Dermis microvascular lymphatic vessel endothelial cell (primary cell): ENCODE measurements around the gene ZNF763. TPM values are rescaled to one million over a fixed set of nuclear protein-coding genes. Genes with fewer than 3 reads are reported as not detected.
"Not testable (repeated sequence)": the region's sequence is repeated elsewhere in the genome, so short reads cannot be mapped to it uniquely, and the experiment has no call there.

ENCODE experiments used
- DNase-seq, 2 donors: peaks; one replicate each; pipeline versions ENCODE4 v3.0.0 to v3.0.0-alpha.2; 2010; ENCODE audit warnings: low read depth in 2 of 2
- total RNA-seq: library from RNA; depleted of rRNA; stranded (reverse); fragments of >200 nt; gene quantifications from 2 replicates; pipeline ENCODE4 v1.2.1, GENCODE V29; 2014

The ZNF763 gene
- total RNA-seq, 1 donor from 2014 or later = 1.2 TPM

DNA sequence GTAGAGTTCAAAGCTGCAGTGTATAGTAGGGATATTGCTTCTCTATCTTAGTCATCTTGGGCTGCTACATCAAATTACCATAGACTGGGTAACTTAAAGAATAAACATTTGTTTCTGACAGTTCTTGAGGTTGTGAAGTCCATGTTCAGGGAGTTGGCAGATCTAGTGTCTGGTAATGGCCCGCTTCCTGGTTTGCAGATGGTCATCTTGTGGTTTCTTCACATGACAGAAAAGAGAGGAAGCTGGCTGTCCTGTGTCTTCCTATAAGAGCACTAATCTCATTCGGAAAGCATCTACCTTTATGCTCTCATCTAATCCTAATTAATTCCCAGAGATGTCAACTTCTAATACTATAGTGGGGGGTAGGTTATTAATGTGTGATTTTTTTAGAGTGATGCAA is 6.2 kb downstream of the ZNF763 start:
- no peak for DNase-seq

DNA sequence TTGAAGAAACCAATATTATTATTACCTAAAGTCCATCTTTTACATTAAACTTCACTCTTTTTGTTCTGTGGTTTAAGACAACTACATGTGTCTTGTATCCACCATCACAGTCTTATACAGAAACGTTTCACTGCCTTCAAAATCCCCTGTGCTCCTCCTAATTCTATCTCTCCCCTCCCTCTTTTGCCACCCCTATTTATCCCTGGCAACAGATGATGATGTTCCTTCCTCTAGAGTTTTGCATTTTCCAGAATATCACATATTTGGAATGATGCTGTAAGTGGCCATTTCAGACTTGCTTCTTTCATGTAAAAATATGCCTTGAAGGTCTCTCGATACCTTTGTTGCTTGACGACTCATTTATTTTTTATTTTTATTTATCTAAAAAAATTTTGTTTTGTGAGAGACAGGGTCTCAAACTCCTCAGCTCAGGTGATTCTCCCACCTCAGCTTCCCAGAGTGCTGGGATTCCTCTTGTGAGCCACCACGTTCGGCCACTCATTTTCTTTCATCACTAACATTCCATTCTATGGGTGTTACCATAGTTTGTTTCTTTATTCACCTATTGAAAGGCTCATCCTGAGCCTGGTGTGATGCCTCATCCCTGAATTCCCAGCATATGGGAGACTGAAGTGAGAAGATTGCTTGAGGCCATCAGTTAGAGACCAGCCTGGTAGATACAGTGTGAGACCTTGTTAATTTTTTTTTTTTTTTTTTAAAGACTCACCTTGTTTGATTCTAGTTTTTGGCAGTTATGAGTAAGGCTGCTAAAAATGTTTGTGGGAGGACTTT is 8.4 kb downstream of the ZNF763 start:
- DNase-seq = no peak

DNA sequence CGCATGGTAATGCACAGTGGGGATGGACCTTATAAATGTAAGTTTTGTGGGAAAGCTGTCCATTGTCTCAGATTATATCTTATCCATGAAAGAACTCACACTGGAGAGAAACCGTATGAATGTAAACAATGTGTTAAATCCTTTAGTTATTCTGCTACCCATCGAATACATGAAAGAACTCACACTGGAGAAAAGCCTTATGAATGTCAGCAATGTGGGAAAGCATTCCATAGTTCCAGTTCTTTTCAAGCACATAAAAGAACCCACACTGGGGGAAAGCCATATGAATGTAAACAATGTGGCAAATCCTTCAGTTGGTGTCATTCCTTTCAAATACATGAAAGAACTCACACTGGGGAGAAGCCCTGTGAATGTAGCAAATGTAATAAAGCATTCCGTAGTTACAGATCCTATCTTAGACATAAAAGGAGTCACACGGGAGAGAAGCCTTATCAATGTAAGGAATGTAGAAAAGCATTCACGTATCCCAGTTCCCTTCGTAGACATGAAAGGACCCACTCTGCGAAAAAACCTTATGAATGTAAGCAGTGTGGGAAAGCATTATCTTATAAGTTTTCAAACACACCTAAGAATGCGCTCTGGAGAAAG is 13.8 kb downstream of the ZNF763 start:
- DNase-seq = no peak

DNA sequence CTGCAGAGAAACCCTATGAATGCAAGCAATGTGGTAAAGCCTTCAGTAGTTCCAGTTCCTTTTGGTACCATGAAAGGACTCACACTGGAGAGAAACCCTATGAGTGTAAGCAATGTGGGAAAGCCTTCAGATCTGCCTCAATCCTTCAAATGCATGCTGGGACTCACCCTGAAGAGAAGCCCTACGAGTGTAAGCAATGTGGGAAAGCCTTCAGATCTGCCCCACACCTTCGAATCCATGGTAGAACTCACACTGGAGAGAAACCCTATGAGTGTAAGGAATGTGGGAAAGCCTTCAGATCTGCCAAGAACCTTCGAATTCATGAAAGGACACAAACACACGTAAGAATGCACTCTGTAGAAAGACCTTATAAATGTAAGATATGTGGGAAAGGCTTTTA is 14.7 kb downstream of the ZNF763 start:
- no peak for DNase-seq

DNA sequence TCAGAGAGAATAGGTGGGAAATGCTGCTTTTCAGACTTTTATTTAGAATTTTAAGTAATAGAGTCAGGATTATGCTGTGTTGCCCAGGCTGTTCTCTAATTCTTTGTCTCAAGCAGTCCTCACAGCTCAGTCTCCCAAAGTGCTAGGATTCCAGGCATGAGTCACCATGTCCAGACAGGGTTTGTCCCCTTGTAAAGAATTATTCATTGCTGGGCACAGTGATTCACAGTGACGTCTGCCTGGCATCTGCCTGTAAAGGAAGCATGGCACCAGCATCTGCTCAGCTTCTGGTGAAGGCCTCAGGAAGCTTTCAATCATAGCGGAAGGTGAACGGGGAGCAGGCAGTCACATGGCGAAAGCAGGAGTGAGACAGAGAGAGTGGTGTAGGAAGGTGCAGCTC is 17.7 kb downstream of the ZNF763 start:
- DNase-seq = no peak

DNA sequence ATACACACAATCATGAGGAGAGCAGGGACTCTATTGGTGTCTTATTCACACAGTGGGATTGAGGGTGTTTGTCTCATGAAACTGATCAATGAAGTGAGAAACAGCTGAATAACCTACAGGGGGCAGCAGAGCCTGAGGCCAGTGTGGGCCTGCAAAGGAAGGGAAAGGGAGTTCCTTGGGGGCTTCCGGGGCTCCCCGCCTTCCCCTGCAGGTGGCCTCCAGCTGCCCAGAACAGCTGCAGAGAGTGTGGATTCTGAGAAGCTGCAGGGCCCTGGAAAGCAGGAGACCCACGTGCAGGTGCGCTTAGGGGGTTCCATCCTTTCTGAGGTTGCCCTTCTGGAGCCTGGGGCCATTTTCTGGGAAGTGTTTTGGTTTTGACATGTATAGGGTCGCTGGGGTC is 20.1 kb downstream of the ZNF763 start:
- DNase-seq = no peak

DNA sequence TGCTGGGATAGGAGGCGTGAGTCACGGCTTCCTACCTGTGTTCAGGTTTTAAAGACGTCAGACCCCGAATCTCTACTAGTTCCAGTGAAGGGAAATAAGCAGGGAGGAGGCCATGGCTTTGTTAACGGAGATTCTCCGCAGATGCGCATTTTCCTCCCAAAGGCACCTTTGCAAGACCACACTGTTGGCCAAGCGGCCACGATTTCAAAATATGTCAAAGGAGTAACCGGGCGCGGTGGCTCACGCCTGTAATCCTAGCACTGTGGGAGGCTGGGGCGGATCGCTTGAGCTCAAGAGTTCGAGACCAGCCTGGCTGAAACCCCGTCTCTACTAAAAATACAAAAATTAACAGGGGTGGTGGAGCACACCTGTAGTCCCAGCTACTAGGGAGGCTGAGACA is 21.9 kb downstream of the ZNF763 start:
- DNase-seq = no peak

DNA sequence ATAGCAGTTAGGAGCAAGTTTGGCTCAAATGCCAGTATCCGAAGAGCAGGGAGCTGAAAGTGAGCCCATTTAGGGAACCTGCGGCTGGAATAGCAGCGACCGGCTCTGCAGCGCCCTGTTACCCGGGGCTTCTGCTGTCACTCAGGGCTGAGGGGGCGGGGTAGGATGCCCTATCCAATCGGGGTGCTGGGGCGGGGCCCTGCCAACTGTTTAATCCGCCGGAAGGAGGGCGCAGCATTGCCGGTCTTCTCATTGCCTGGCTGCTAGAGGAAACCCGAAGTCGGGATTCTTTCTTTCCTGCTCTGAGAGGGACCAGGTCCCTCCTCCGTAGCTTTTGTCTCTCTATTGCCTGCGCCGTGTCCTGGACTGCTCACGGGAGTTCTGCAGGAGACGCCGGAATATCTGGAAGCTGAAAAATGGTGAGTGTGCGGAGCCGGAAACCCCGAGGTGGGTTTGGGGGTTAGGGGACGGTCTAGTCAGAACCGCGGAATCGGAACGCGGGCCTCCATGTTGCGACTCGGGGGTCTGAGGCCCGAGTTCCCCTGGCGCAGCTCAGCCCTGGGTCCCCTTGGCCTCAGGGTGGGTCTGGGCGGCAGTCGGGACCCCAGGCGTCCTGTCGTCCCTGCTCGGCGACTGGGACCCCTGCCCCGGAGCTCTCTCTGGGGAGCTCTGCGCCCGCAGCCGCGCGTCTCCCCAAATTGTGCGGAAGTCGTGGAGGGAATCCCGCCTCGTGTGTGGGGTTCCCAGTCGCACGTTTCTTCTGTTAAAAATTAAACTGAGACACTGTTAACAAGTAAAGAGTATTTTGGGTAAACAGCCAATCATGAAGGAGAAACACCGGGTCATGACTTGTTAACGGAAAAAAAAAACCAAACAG is 22.8 kb downstream of the ZNF763 start:
- DNase-seq = peak; percentile 69 to 91

DNA sequence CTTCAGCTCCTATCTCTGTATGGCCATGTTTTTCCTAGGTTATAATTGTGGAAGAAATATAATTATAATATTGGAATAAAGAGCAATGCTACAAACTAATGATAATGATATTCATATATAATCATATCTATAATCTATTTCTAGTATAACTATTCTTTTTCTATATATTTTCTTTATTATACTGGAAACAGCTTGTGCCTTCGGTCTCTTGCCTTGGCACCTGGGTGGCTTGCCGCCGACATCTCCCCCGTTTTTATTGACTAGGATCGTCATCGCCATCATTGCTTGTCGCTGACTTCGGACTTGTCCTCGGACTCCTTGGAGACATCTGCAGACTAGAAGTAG is 24.2 kb downstream of the ZNF763 start:
- DNase-seq = no peak

DNA sequence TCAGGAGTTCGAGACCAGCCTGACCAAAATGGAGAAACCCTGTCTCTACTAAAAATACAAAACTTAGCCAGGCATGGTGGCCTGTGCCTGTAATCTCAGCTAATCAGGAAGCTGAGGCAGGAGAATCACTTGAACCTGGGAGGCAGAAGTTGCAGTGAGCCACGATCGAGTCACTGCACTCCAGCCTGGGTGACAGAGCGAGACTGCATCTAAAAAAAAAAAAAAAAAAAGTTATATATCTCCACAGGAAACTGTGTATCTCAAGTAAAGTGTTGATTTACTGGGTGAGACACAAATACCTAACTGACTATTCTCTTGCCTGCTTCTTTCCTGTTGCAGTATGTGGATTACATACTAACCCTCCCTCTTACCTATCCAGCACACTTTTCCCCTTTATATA is 27.1 kb downstream of the ZNF763 start:
- DNase-seq = not testable (repeated sequence)

DNA sequence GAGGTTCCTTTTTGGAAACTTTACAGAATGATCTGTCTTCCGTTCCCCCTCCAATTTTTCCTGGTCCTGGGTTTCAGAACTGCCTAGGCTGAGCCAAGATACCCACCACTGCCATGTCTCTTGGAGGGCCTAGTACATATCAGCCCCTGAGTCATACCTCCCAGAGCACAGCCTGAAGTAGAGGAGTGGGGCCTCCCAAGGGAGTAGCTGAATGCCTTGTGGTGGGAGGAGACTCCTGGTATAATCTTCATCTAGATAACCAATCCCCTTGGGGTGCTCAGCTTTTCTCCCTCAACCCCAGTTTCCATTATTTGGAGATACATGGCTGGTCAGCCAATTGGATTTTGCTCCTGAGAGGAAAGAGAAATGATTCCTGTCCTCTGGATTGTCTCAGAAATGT is 30.3 kb downstream of the ZNF763 start:
- no peak for DNase-seq

DNA sequence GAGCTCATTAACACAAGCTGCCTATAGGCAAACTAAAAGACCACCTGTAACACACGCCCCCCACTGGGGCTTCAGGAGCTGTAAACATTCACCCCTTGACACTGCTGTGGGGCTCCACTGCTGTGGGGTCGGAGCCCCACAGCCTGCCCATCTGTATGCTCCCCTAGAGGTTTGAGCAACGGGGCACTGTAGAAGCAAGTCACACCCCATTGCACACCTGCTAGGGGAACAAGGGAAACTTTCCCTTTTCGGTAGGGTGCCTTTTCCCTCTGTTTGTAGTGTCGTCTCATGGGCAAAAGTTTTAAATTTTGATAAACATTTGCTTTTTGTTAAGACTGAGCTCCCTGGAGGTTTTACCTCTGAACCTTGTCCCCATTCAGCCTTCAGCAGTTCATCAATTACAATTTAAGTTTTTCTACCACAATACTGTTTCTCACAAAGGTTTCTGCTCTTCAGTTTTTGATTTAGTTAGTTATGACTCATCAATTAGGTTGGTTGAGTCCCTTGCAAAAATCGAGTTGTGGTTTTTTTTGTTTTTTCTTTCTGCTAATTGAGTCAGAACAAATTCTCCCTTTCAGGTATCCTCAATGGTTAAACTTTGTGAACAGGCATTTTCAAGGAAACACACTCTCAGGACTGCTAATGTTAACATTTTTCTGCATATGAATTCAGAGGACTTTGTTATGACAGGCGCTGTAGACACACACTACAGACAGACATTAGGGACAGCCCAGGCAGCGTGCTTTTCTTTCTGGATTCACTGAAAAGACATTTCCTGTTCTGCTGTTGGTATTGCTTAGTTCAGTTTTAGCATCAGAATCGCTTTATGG is 35.5 kb downstream of the ZNF763 start:
- DNase-seq = peak in 1 of 2 donors; percentile 33

DNA sequence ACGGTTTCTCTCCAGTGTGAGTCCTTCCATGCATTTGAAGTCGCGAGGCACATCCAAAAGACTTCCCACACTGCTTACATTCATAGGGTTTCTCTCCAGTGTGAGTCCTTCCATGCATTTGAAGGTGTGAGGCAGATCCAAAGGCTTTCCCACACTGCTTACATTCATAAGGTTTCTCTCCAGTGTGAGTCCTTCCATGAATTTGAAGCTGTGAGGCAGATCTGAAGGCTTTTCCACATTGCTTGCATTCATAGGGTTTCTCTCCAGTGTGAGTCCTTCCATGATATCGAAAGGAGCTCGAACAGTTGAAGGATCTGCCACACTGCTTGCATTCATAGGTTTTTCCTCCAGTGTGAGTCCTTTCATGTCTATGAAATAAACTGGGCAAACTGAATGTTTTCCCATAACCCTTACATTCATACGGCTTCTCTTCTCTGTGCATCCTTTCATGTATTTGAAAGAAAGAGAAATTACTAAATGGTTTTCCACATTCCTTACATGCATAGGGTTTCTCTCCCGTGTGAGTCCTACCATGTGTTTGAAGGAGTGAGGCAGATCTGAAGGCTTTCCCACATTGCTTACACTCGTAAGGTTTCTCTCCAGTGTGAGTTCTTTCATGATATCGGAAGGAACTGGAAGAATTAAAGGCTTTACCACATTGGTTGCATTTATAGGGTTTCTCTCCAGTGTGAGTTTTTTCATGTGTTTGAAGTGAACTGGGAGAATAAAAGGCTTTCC is 50.3 kb downstream of the ZNF763 start:
- no peak for DNase-seq

DNA sequence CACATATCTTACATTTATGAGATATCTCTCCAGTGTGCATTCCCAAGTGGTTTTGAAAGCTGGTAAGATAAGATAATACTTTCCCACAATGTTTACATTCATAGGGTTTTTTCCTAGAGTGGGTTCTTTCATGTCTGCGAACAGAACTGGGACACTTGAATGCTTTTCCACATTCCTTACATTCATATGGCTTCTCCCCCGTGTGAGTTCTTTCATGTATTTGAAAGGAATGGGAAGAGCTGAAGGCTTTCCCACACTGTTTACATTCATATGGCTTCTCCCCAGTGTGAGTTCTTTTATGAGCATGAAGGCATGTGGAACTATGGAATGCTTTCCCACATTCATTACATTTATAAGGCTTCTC is 50.9 kb downstream of the ZNF763 start:
- no peak for DNase-seq

Other genes with a start within 250 kb of the ZNF763 start
- 7.1 and 9.1 TPM in 2 replicates for gene ZNF823, start 226.1 kb upstream of the ZNF763 start, total RNA-seq
- gene ZNF441, start 198.0 kb upstream of the ZNF763 start, total RNA-seq = 8.0 and 9.4 TPM in 2 replicates
- 0.89 and 1.5 TPM in 2 replicates for gene ZNF491, start 166.5 kb upstream of the ZNF763 start, total RNA-seq
- 5.9 and 7.2 TPM in 2 replicates for gene ZNF440, start 150.8 kb upstream of the ZNF763 start, total RNA-seq
- gene ZNF439, start 116.3 kb upstream of the ZNF763 start, total RNA-seq = 0.77 and 1.1 TPM in 2 replicates
- 5.0 and 9.6 TPM in 2 replicates for gene ZNF69, start 77.3 kb upstream of the ZNF763 start, total RNA-seq
- 4.0 and 5.9 TPM in 2 replicates for gene ZNF700, start 39.9 kb upstream of the ZNF763 start, total RNA-seq
- 1.2 and 2.0 TPM in 2 replicates for gene ZNF433, start 70.6 kb downstream of the ZNF763 start, total RNA-seq
- 0.13 and 0.26 TPM in 2 replicates for gene ZNF878, start 87.9 kb downstream of the ZNF763 start, total RNA-seq
- 2.2 and 3.0 TPM in 2 replicates for gene ZNF844, start 99.7 kb downstream of the ZNF763 start, total RNA-seq
- gene ZNF20, start 175.3 kb downstream of the ZNF763 start, total RNA-seq = 2.4 and 2.8 TPM in 2 replicates
- gene ZNF625, start 191.7 kb downstream of the ZNF763 start, total RNA-seq = 8.3 and 9.2 TPM in 2 replicates
- gene ZNF136, start 198.1 kb downstream of the ZNF763 start, total RNA-seq = 3.7 and 5.1 TPM in 2 replicates